Measurements from ENCODE around the gene EFCAB7.

Gene EFCAB7

DNA sequence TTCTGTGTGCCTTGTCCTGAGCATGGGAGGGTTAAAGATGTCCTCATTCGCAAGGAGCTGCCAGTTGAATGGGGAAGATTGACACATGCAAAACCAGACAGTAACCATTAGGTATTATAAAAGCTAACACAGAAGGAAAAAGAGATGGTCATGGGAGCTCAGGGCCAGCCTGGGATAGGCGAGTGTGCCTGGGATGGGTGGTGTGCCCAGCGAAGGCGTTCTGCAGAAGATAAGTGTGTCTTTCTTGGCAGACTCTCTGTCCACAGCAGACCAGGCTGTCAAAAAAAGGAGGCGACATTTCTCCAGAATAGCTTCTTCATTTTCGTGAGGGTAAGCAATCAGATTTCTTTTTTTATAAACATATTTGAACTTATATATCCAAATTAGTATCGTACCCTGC lies 84.0 kb downstream of the EFCAB7 start:
- in situ Hi-C loops (cut with HindIII; ENCODE audit: low sequenced_read_pairs), result no loop called here
- TF ChIP-seq CTCF (IDR thresholded peaks at IDR 0.05; ENCODE audit: low read depth, low read length, missing control alignments), result no peak
- H3K4me3 ChIP-seq (ENCODE audit: low read depth, low read length), result no peak overlapping the region
- DNase-seq (ENCODE audit: low read depth), result no peak

DNA sequence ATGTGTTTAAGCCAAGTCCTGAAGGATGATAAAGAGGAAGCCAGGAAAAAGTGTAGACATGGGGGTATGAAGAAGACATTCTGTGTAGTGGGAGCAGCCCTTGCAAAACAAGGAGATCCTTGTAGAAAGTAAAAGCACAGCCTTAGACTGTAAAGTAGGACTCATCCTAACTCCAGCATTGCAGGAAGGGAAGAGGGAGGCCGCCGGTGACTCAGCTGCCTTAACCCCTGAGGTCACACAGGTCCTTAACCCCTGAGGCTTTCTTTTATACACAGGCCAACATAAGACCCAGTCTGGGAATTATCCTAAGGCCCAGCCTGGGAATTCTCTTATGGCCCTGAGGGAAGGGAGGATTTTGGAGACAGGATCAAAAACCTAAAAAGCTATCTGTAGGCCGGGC lies 87.9 kb downstream of the EFCAB7 start:
- in situ Hi-C loops (cut with HindIII; ENCODE audit: low sequenced_read_pairs), result loop anchor here (5.0 kb wide), 1 partner anchor 636 kb away; no protein-coding TSS in a partner anchor
- no peak overlapping the region for H3K4me3 ChIP-seq (ENCODE audit: low read depth, low read length)
- TF ChIP-seq CTCF (IDR thresholded peaks at IDR 0.05; ENCODE audit: low read depth, low read length, missing control alignments), result no peak
- DNase-seq (ENCODE audit: low read depth), result no peak

DNA sequence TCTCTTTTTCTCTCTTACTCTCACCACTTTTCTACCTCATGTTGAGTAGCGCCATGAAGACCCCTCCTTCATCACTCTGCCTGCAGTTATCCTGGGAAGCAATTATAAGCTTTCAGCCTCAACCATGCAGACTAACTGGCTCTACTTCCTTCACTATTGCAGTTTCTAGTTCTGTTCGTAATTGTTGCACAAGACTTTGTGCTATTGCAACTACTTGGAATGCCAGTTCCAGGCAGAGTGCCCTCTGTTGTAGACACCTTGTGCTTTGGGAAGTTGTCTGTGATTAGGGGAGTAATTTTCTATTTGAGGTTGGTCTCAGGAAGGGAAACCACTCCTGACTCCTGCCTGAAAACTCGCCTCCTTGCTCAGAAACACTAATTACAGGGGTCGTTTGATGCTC lies 89.2 kb downstream of the EFCAB7 start:
- in situ Hi-C loops (cut with HindIII; ENCODE audit: low sequenced_read_pairs), result loop anchor here (5.0 kb wide), 1 partner anchor 635 kb away; no protein-coding TSS in a partner anchor
- no peak overlapping the region for H3K4me3 ChIP-seq (ENCODE audit: low read depth, low read length)
- no peak for DNase-seq (ENCODE audit: low read depth)
- no peak for TF ChIP-seq CTCF (IDR thresholded peaks at IDR 0.05; ENCODE audit: low read depth, low read length, missing control alignments)

DNA sequence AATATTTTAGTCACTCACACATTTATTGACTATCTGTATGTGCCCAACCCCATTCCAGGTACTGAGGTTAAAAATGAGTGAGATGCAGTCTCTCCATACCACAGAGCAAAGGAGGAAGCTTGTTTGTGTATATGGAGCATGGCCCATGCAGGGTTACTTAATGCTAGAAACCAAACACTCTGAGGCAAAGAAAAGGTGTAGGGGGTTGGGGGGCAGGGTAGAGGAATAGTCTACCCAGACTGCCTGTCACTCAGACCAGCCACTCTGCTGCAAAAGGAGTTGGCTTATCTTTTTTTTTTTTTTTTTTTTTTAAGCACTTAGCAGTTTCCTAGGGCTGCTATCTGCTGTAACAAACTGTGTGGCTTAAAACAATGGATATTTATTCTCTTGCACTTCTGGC lies 89.6 kb downstream of the EFCAB7 start:
- in situ Hi-C loops (cut with HindIII; ENCODE audit: low sequenced_read_pairs), result loop anchor here (5.0 kb wide), 1 partner anchor 634 kb away; no protein-coding TSS in a partner anchor
- TF ChIP-seq CTCF (IDR thresholded peaks at IDR 0.05; ENCODE audit: low read depth, low read length, missing control alignments), result no peak
- DNase-seq (ENCODE audit: low read depth), result no peak
- no peak overlapping the region for H3K4me3 ChIP-seq (ENCODE audit: low read depth, low read length)

GRCh38 chr1:63615768-63616420 lies 92.6 kb downstream of the EFCAB7 start:
- TF ChIP-seq CTCF (IDR thresholded peaks at IDR 0.05; ENCODE audit: low read depth, low read length, missing control alignments), result peak; percentile 52
- peak; percentile 61 for DNase-seq (ENCODE audit: low read depth)
- in situ Hi-C loops (cut with HindIII; ENCODE audit: low sequenced_read_pairs), result no loop called here
- H3K4me3 ChIP-seq (ENCODE audit: low read depth, low read length), result no peak overlapping the region

DNA sequence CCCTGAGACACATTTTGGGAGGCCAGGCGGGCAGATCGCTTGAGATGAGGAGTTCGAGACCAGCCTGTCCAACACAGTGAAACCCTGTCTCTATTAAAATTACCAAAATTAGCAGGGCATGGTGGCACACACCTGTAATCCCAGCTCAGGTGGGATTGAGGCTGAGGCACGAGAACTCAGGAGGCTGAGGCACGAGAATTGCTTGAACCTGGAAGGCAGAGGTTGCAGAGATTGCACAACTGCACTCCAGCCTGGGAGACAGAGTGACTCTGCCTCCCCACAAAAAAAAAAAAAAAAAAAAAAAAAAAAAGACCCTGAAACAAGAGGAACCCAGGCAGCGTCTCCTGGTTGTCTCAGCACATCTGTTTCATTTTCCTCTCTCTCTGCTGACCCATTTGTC lies 94.1 kb downstream of the EFCAB7 start:
- H3K4me3 ChIP-seq (ENCODE audit: low read depth, low read length), result no peak overlapping the region
- in situ Hi-C loops (cut with HindIII; ENCODE audit: low sequenced_read_pairs), result no loop called here
- TF ChIP-seq CTCF (IDR thresholded peaks at IDR 0.05; ENCODE audit: low read depth, low read length, missing control alignments), result no peak
- DNase-seq (ENCODE audit: low read depth), result no peak
